B cell (primary cell): ENCODE data around the gene VEZT. TPM values are rescaled to one million over a fixed set of nuclear protein-coding genes. Genes with fewer than 3 reads are reported as not detected.
A peak's percentile ranks its signal among the peaks of the same experiment; 100 is the strongest.

Experiments
- ATAC-seq: fragments of 200-7000 bp; cut with Tn5 transposase; one replicate; pipeline ENCODE4 v1.10.0; 2021; ENCODE audit warnings: low read depth, mild to moderate bottlenecking, moderate number of reproducible peaks, moderate library complexity
- CTCF ChIA-PET: fragments of 350-600 bp; sonication (Branson Sonifier 250); formaldehyde crosslinking; loops from one replicate; lab custom pipeline; 2021; ENCODE audit warnings: antibody characterized with exemption, inconsistent platforms; lab: Charles Lee
- POLR2A ChIA-PET: fragments of 350-600 bp; sonication (Branson Sonifier 250); formaldehyde crosslinking; loops from one replicate; lab custom pipeline; 2021; ENCODE audit warnings: antibody characterized with exemption; lab: Charles Lee
- DNase-seq: peaks from one replicate; pipeline ENCODE4 v3.0.0; 2013
- H2AFZ ChIP-seq: 2 replicates; pipeline ENCODE4 v1.6.1; 2012; ENCODE audit warnings: mild to moderate bottlenecking, low read depth, low read length; ENCODE audit not compliant: insufficient read depth, poor library complexity, severe bottlenecking
- H3K27ac ChIP-seq, 2 donors: 1 replicate in 1 of 2; 2 replicates in 1 of 2; pipeline ENCODE4 v1.5.1; 2012 to 2013; ENCODE audit warnings: low read length in 2 of 2, mild to moderate bottlenecking in 2 of 2, moderate library complexity in 1 of 2
- H3K27me3 ChIP-seq, 4 experiments: fragments of 200-600 bp in 1 of 4; sonication (generic) in 1 of 4; replicated peaks in 1 of 4; 1 replicate in 2 of 4; 2 replicates in 2 of 4; pipeline versions ENCODE4 v1.6.1 to v1.7.0; 2013 to 2016; ENCODE audit warnings: low read length in 3 of 4, mild to moderate bottlenecking in 2 of 4, mixed read lengths in 1 of 4, moderate library complexity in 1 of 4; ENCODE audit not compliant: insufficient read depth in 4 of 4, control insufficient read depth in 3 of 4; ENCODE audit errors: control extremely low read depth in 1 of 4
- H3K36me3 ChIP-seq, 2 experiments: replicated peaks in 1 of 2; 1 replicate in 1 of 2; 2 replicates in 1 of 2; pipeline versions ENCODE4 v1.6.1 to v1.7.1; 2013; ENCODE audit warnings: low read length in 1 of 2; ENCODE audit not compliant: insufficient read depth in 2 of 2, control insufficient read depth in 1 of 2; ENCODE audit errors: control extremely low read depth in 1 of 2, extremely low read depth in 1 of 2
- H3K4me1 ChIP-seq, 2 donors: fragments of 200-600 bp in 1 of 2; sonication (generic) in 1 of 2; 1 replicate in 1 of 2; 2 replicates in 1 of 2; pipeline versions ENCODE4 v1.5.1 to v1.6.1; 2013 to 2017; ENCODE audit warnings: low read length in 2 of 2; ENCODE audit not compliant: control insufficient read depth in 2 of 2, insufficient read depth in 2 of 2
- H3K4me2 ChIP-seq: replicated peaks from 2 replicates; pipeline ENCODE3; 2012; ENCODE audit warnings: mild to moderate bottlenecking, low read depth, low read length; ENCODE audit not compliant: poor library complexity, severe bottlenecking
- H3K4me3 ChIP-seq, 5 experiments: fragments of 200-600 bp in 1 of 5; sonication (generic) in 1 of 5; 1 replicate in 3 of 5; 2 replicates in 2 of 5; pipeline versions ENCODE4 v1.5.1 to v1.7.0; 2011 to 2016; ENCODE audit warnings: low read length in 4 of 5, mild to moderate bottlenecking in 4 of 5, low read depth in 2 of 5, control low read depth in 1 of 5, moderate library complexity in 1 of 5; ENCODE audit not compliant: insufficient read depth in 1 of 5; ENCODE audit errors: control extremely low read depth in 1 of 5, extremely low read depth in 1 of 5
- H3K79me2 ChIP-seq: fragments of 200-600 bp; sonication (generic); one replicate; pipeline ENCODE4 v1.6.0; 2016; ENCODE audit warnings: low read length; ENCODE audit not compliant: control insufficient read depth, insufficient read depth
- H3K9ac ChIP-seq: fragments of 200-600 bp; sonication (generic); 2 replicates; pipeline ENCODE4 v1.6.1; 2017; ENCODE audit warnings: mild to moderate bottlenecking, low read length, moderate library complexity
- H3K9me3 ChIP-seq, 3 donors: one replicate each; pipeline versions ENCODE4 v1.6.1 to v1.7.1; 2013; ENCODE audit warnings: low read length in 2 of 3; ENCODE audit not compliant: control insufficient read depth in 2 of 3, insufficient read depth in 1 of 3; ENCODE audit errors: control extremely low read depth in 1 of 3
- H4K20me1 ChIP-seq: 2 replicates; pipeline ENCODE4 v1.6.0; 2012; ENCODE audit warnings: mild to moderate bottlenecking, low read length; ENCODE audit not compliant: insufficient read depth, control insufficient read depth, poor library complexity, severe bottlenecking
- H3K27ac Mint-ChIP-seq: one replicate; pipeline ENCODE4 v1.8.0; 2021; ENCODE audit warnings: mixed read lengths
- H3K27me3 Mint-ChIP-seq: one replicate; pipeline ENCODE4 v1.8.0; 2021; ENCODE audit warnings: mixed read lengths
- H3K4me1 Mint-ChIP-seq: one replicate; pipeline ENCODE4 v1.8.0; 2021; ENCODE audit warnings: mixed read lengths
- H3K4me3 Mint-ChIP-seq: one replicate; pipeline ENCODE4 v1.8.0; 2021; ENCODE audit warnings: mixed read lengths
- H3K9me3 Mint-ChIP-seq: one replicate; pipeline ENCODE4 v1.8.0; 2022; ENCODE audit warnings: mixed read lengths; ENCODE audit not compliant: insufficient read depth
- EZH2 ChIP-seq: IDR thresholded peaks from 2 replicates; pipeline ENCODE4 v1.6.1; 2012; ENCODE audit warnings: borderline replicate concordance, low read depth, mild to moderate bottlenecking, moderate library complexity, low read length; ENCODE audit not compliant: insufficient read depth, poor library complexity, severe bottlenecking
- WGBS: methylation state at CpG from one replicate; pipeline ENCODE4 v1.1.5; 2013; ENCODE audit warnings: missing lambda C conversion rate; ENCODE audit not compliant: insufficient coverage; 5-methylcytosine and 5-hydroxymethylcytosine counted together
- intact Hi-C: fragments of 100-400 bp; cut with micrococcal nuclease; formaldehyde crosslinking; loops from one replicate; pipeline ENCODE4 v1.10.0; 2022
- polyA plus RNA-seq: library from polyadenylated mRNA; depleted of rRNA; stranded (reverse); fragments of >200 nt; gene quantifications from 2 replicates; pipeline ENCODE4 v1.2.3, GENCODE V29; 2012
- total RNA-seq, 2 donors: library from RNA; stranded (reverse); fragments of 120-200 nt in 1 of 2; gene quantifications; 1 replicate in 1 of 2; 2 replicates in 1 of 2; pipeline versions ENCODE4 v1.2.3 to v1.2.4, GENCODE V29; 2013 to 2022
- TF ChIP-seq, protein P1 (sequence below): fragments of 200-600 bp; IDR thresholded peaks from one replicate; pipeline ENCODE4 v1.8.0; 2022; ENCODE audit warnings: antibody characterized with exemption, mild to moderate bottlenecking

VEZT gene
- total and polyA plus RNA-seq, 2 donors (not counting 1 experiment from before 2014, with no cell fraction given), result 19.9 to 61.8 TPM

DNA sequence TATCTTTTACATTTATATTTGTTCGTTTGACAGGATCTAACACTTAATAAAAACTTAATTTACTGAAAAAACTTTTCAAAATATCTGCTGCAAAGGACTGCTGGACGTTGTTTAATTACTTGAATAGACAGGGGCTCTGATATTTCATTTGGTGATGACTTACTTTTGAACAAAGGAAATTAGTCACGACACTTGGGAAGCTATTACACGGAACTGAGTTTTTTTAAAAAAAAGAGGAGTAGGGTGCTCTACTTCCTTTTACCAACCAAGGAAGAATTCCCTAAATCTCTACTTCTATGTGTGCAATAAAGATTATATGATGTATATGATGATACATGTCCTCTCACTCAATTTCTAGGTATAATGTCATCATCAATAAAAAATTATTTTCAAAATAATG is 5.0 kb upstream of the VEZT start:
- Histone ChIP-seq H3K36me3 (no peaks in the 10 kb centered on the region), H4K20me1 (no peaks in the 10 kb centered on the region), H3K79me2 (no peaks in the 10 kb centered on the region), H3K4me3 (no peak overlapping the region), H3K27me3 (no peaks in the 10 kb centered on the region), H3K9ac (no peak overlapping the region), H3K27ac (no peak overlapping the region), H2AFZ (no peak overlapping the region), H3K4me1 (peaks cover 6% of the 10 kb centered on the region in 2 donors), H3K9me3 (no peaks in the 10 kb centered on the region), H3K4me2 (no peak overlapping the region)
- no CpG with 5 or more reads among the region's 4 CpGs for WGBS
- intact Hi-C loops, result loop anchor here (10.0 kb wide), 1 partner anchor 338 kb away; no protein-coding TSS in a partner anchor
- ChIA-PET CTCF (no interaction called here), POLR2A (no interaction called here)
- ATAC-seq (no peak), DNase-seq (no peak)
- no peaks in the 10 kb centered on the region for H3K27me3 Mint-ChIP-seq
- TF ChIP-seq EZH2, result no peak
- TF ChIP-seq, protein P1, sequence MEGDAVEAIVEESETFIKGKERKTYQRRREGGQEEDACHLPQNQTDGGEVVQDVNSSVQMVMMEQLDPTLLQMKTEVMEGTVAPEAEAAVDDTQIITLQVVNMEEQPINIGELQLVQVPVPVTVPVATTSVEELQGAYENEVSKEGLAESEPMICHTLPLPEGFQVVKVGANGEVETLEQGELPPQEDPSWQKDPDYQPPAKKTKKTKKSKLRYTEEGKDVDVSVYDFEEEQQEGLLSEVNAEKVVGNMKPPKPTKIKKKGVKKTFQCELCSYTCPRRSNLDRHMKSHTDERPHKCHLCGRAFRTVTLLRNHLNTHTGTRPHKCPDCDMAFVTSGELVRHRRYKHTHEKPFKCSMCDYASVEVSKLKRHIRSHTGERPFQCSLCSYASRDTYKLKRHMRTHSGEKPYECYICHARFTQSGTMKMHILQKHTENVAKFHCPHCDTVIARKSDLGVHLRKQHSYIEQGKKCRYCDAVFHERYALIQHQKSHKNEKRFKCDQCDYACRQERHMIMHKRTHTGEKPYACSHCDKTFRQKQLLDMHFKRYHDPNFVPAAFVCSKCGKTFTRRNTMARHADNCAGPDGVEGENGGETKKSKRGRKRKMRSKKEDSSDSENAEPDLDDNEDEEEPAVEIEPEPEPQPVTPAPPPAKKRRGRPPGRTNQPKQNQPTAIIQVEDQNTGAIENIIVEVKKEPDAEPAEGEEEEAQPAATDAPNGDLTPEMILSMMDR, result no peak
- H3K4me3 Mint-ChIP-seq, result no peak overlapping the region
- no peaks in the 10 kb centered on the region for H3K9me3 Mint-ChIP-seq
- H3K4me1 Mint-ChIP-seq, result peaks cover 16% of the 10 kb centered on the region
- H3K27ac Mint-ChIP-seq, result no peak overlapping the region

DNA sequence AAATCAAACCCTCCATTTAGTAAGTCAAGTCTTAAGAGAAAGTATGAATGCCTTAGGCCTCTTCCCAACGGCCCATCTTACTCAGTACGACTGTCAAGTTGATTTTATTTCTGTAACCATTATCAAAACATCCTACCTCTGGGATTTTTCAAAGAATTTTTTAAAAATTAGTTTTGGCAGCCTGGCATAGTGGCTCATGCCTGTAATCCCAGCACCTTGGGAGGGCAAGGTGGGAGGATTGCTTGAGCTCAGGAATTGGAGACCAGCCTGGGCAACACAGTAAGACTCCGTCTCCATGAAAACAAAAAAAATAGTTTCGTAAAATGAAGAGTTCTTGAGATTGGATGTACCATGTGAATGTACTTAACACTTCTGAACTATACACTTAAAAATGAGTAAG is 4.5 kb upstream of the VEZT start:
- Mint-ChIP-seq H3K27me3 (no peaks in the 10 kb centered on the region), H3K4me3 (peak overlapping the region; percentile 50), H3K4me1 (peaks cover 16% of the 10 kb centered on the region), H3K9me3 (no peaks in the 10 kb centered on the region), H3K27ac (no peak overlapping the region)
- CTCF ChIA-PET, result no interaction called here
- Histone ChIP-seq H3K4me1 (peaks cover 6% of the 10 kb centered on the region in 2 donors), H3K27ac (no peak overlapping the region), H3K4me2 (no peak overlapping the region), H3K9me3 (no peaks in the 10 kb centered on the region), H3K36me3 (no peaks in the 10 kb centered on the region), H3K27me3 (no peaks in the 10 kb centered on the region), H4K20me1 (no peaks in the 10 kb centered on the region), H3K9ac (no peak overlapping the region), H3K79me2 (peaks cover 5% of the 10 kb centered on the region), H2AFZ (no peak overlapping the region), H3K4me3 (no peak overlapping the region)
- no CpG with 5 or more reads among the region's 4 CpGs for WGBS
- POLR2A ChIA-PET, result no interaction called here
- ATAC-seq (no peak), DNase-seq (no peak)
- TF ChIP-seq, protein P1, result no peak
- TF ChIP-seq EZH2, result no peak
- intact Hi-C loops, result loop anchor here (10.0 kb wide), 1 partner anchor 338 kb away; no protein-coding TSS in a partner anchor
